ENCODE data around the gene PDGFD.

Gene PDGFD

DNA sequence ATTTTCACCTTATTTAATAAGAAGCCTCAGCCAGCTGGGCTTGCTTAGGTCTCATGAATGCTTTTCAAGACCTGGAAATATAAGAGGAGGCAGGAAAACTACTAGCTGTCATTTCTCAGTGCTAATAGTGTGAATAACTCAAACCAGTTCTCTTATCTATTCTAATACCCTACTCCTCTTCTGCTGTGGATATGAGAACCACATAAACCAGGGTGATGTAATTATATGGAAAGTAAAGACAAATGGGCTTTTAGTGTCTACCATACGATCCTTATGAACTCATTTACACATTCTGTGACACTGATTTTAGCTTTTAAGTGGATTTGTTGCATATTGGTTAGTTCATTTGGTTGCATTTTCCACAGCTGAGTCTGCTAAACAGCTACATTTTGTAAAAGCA, 8.6 kb downstream of the PDGFD start:
- H3K79me2 ChIP-seq (ENCODE audit: insufficient read depth, low read length): no peaks in the 10 kb centered on the region
- H3K4me2 ChIP-seq (ENCODE audit: insufficient read depth, low read length): no peak overlapping the region
- no peak overlapping the region for H2AFZ ChIP-seq (ENCODE audit: low read depth, low read length)
- no peaks in the 10 kb centered on the region for H3K27me3 ChIP-seq (ENCODE audit: insufficient read depth, low read length, poor library complexity)
- DNase-seq (no peak), ATAC-seq (ENCODE audit: insufficient read depth, low read depth) (no peak)
- no peak overlapping the region for H3K9ac ChIP-seq (ENCODE audit: low read depth, low read length)
- no peaks in the 10 kb centered on the region for H4K20me1 ChIP-seq (ENCODE audit: insufficient read depth, low read length)
- H3K4me3 ChIP-seq (ENCODE audit: low read depth in 1 of 2, low read length in 2 of 2): no peak overlapping the region
- TF ChIP-seq EZH2 (IDR thresholded peaks at IDR 0.05; ENCODE audit: borderline replicate concordance, low read depth, low read length, severe bottlenecking): no peak
- TF ChIP-seq, protein P1, sequence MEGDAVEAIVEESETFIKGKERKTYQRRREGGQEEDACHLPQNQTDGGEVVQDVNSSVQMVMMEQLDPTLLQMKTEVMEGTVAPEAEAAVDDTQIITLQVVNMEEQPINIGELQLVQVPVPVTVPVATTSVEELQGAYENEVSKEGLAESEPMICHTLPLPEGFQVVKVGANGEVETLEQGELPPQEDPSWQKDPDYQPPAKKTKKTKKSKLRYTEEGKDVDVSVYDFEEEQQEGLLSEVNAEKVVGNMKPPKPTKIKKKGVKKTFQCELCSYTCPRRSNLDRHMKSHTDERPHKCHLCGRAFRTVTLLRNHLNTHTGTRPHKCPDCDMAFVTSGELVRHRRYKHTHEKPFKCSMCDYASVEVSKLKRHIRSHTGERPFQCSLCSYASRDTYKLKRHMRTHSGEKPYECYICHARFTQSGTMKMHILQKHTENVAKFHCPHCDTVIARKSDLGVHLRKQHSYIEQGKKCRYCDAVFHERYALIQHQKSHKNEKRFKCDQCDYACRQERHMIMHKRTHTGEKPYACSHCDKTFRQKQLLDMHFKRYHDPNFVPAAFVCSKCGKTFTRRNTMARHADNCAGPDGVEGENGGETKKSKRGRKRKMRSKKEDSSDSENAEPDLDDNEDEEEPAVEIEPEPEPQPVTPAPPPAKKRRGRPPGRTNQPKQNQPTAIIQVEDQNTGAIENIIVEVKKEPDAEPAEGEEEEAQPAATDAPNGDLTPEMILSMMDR (IDR thresholded peaks at IDR 0.05; ENCODE audit: borderline replicate concordance, extremely low read depth, low read length, poor library complexity, severe bottlenecking): no peak
- no peaks in the 10 kb centered on the region for H3K4me1 ChIP-seq (ENCODE audit: insufficient read depth, low read length)
- no peaks in the 10 kb centered on the region for H3K9me3 ChIP-seq (ENCODE audit: insufficient read depth, low read length, severe bottlenecking)
- H3K36me3 ChIP-seq (ENCODE audit: insufficient read depth, low read length): no peaks in the 10 kb centered on the region
- H3K27ac ChIP-seq (ENCODE audit: low read length): no peak overlapping the region

DNA sequence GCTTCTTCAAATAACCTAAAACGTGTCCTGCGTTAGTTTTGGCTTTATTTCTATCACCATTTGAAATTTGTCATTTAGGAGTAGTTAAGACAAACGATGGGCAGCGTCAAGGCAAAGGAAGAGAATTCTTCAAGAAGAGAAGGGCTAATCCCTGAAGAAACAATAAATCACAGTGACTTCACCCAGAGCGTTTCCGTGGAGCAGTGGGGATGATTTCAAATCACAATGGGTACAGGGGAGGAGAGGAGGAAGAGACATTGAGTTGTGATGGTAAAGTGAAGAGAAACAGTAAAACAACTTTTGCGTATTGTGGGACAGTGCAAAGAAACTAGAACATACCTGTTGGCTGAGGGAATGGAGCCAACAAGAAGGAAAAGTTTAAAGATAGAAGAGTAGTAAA, 9.7 kb downstream of the PDGFD start:
- Histone ChIP-seq H3K9ac (ENCODE audit: low read depth, low read length) (no peak overlapping the region), H2AFZ (ENCODE audit: low read depth, low read length) (no peak overlapping the region), H3K79me2 (ENCODE audit: insufficient read depth, low read length) (no peaks in the 10 kb centered on the region), H3K4me3 (ENCODE audit: low read depth in 1 of 2, low read length in 2 of 2) (no peak overlapping the region), H4K20me1 (ENCODE audit: insufficient read depth, low read length) (no peaks in the 10 kb centered on the region), H3K27ac (ENCODE audit: low read length) (no peak overlapping the region), H3K4me1 (ENCODE audit: insufficient read depth, low read length) (no peaks in the 10 kb centered on the region), H3K4me2 (ENCODE audit: insufficient read depth, low read length) (no peak overlapping the region), H3K36me3 (ENCODE audit: insufficient read depth, low read length) (no peaks in the 10 kb centered on the region), H3K27me3 (ENCODE audit: insufficient read depth, low read length, poor library complexity) (no peaks in the 10 kb centered on the region), H3K9me3 (ENCODE audit: insufficient read depth, low read length, severe bottlenecking) (no peaks in the 10 kb centered on the region)
- TF ChIP-seq, protein P1 (IDR thresholded peaks at IDR 0.05; ENCODE audit: borderline replicate concordance, extremely low read depth, low read length, poor library complexity, severe bottlenecking): no peak
- no peak for TF ChIP-seq EZH2 (IDR thresholded peaks at IDR 0.05; ENCODE audit: borderline replicate concordance, low read depth, low read length, severe bottlenecking)
- ATAC-seq (ENCODE audit: insufficient read depth, low read depth) (no peak), DNase-seq (no peak)

DNA sequence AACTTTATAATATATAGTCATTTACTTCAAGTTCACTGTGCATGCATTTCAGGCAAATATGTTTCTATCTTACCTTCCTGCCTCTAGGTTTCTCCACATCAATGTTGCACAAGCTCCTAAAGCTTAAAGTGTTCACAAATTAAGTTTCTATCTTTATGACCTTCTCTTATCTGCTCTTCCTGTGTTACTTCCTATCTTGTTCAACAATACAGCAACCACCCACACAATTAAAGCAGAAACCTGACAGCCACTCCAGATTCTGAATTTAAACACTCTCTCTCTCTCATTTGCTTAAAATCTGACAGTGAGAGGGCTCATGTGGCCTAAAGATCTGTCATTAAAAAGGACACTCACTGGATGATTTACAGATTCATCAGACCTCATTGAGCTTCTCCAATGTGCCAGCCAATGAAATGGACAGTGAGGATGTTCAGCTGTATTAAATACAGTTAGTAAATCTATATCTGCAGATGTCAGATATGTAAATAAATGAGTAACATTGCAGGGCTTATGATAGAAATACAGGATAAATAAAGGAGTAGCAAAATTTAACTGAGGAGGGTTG, 10.9 kb downstream of the PDGFD start:
- Histone ChIP-seq H3K9me3 (ENCODE audit: insufficient read depth, low read length, severe bottlenecking) (no peaks in the 10 kb centered on the region), H3K4me1 (ENCODE audit: insufficient read depth, low read length) (no peaks in the 10 kb centered on the region), H3K27ac (ENCODE audit: low read length) (no peak overlapping the region), H2AFZ (ENCODE audit: low read depth, low read length) (no peak overlapping the region; the same call in 1 of the 2 replicates), H3K4me3 (ENCODE audit: low read depth in 1 of 2, low read length in 2 of 2) (no peak overlapping the region), H3K36me3 (ENCODE audit: insufficient read depth, low read length) (no peaks in the 10 kb centered on the region), H3K9ac (ENCODE audit: low read depth, low read length) (no peak overlapping the region), H3K4me2 (ENCODE audit: insufficient read depth, low read length) (no peak overlapping the region), H3K27me3 (ENCODE audit: insufficient read depth, low read length, poor library complexity) (no peaks in the 10 kb centered on the region), H4K20me1 (ENCODE audit: insufficient read depth, low read length) (no peaks in the 10 kb centered on the region), H3K79me2 (ENCODE audit: insufficient read depth, low read length) (no peaks in the 10 kb centered on the region)
- DNase-seq: no peak
- ATAC-seq (ENCODE audit: insufficient read depth, low read depth): no peak
- no peak for TF ChIP-seq EZH2 (IDR thresholded peaks at IDR 0.05; ENCODE audit: borderline replicate concordance, low read depth, low read length, severe bottlenecking)
- TF ChIP-seq, protein P1 (IDR thresholded peaks at IDR 0.05; ENCODE audit: borderline replicate concordance, extremely low read depth, low read length, poor library complexity, severe bottlenecking): no peak
